Inflammatory macrophage treated with lipopolysaccharide for 1 hour (primary cell): ENCODE results near the gene IL20RB.
"Not testable (repeated sequence)": the region's sequence is repeated elsewhere in the genome, so short reads cannot be mapped to it uniquely, and the experiment has no call there.

ENCODE experiments used
- DNase-seq, 2 donors: peaks; one replicate each; pipeline ENCODE4 v3.0.0-alpha.2; 2020 to 2022

The IL20RB gene

DNA sequence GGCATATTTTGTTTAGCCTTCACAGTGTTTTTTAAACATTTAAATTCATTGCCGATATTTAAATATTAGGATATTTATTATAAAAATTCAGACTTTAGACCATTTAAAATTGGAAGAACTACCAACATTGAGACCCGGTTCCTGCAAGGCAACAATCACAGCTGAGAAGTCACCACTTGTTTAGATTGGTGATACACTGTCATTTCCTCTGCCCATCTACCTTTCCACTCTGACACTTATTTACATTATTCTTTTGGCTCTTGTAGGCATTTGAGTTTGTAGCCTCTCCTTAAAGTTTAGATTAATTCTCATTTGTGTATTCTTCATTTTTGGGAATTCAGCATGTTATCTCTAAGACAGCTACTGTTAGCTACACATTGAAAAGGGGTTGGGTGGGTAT lies 10.3 kb upstream of the IL20RB start:
- DNase-seq, result no peak

DNA sequence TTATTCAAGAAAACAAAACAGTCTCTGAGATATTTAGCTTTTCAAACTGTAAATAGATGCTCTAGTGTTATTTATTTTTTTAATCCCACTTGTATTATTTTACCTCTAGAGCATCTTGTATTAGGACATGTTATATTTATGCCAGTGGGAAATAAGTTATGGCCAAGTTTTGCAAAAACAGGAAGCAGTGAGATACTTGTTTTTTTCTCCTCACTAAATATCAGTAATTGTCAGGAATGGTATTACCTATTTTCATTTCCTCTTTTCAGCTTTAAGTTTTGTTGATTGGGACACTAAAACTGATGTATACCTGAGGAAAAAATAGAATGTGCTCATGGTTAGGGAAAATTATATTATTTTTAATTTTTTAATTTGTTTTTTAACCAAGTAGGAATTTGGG lies 8.6 kb upstream of the IL20RB start:
- DNase-seq, result no peak

- no peak for DNase-seq
These were observed 8.1 kb upstream of the IL20RB start for GRCh38 chr3:136949708-136950107.

GRCh38 chr3:136950623-136951022 lies 7.2 kb upstream of the IL20RB start:
- DNase-seq, result peak; percentile 54 to 56

- no peak for DNase-seq
These were observed 5.5 kb upstream of the IL20RB start for GRCh38 chr3:136952292-136952691.

DNA sequence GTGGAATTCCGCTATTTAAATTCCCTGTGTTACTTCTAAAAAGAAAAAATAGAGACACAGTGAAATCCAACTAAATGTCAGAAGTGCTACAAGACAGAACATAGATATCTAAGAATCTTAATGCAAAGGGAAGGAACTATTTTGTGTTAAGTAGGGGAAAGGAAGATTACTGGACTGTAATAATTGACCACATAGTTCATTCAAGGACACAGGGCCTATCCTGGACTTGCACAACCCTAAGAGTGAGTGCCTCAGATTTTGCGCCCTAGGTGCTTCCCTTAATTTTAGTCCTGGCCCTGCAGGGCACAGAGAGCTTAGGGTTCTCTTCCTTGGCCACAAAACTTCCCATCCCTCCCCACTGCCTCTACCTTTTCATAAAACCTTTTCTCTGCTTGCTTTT lies 3.5 kb upstream of the IL20RB start:
- peak in 1 of 2 donors; percentile 36 for DNase-seq

- no peak for DNase-seq
These were observed 2.6 kb upstream of the IL20RB start for GRCh38 chr3:136954980-136955780.

DNA sequence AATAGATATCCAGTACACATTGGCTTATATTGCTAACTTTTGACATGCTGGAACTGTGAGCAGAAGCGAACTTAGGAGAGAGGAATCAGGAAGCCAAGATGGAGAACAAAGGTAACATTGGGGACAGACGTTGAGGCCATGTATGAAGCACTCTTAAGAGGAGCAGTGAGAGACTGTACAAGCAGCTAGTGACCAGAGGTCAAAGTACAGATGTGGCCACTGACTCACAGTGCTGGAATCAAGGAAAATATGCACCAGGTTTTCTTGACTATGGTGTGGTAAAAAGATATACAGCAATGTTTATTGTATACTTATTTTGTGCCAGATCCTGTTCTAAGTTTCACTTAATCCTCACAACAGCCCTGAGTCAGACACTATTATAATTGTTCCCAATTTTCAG lies 2.0 kb upstream of the IL20RB start:
- DNase-seq, result no peak

- no peak for DNase-seq
These were observed 812 bp upstream of the IL20RB start for GRCh38 chr3:136956971-136957370.

DNA sequence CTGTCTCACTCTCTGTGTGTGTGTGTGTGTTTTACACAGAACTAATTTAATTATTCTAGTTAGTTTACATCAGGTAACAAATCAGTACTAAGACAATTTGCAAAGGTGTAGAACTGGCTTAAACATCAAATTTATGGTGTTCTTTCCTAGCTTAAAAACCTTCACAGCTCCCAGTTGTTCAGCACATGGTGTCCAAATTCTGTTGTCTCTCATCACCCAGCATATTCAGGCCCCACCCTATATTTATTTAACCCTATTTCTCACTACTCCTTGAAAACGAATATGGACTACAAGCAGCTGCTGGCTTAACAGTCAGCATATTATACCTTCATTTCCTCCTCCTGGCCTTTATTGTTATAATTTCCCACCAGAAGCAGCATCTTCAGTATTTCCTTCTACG lies 1.2 kb downstream of the IL20RB start:
- DNase-seq, result no peak

DNA sequence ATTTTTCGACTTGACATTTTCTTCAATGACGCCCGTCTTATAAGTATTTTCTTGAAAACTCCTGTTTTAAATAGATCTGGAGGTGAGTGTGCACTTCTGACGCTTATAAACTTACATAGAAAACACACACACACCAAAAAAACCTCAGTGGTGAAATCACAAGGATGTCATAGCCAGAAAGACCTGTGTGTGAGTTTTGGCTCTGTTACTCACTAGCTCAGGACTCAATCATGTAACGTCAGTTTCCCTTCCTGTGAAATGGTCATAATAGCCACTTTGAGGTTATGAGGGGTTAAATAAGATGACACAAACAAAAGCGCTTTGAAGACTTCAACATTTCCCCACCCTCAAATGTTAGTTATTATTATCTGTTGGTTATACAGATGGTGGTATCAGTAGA lies 1.8 kb downstream of the IL20RB start:
- no peak for DNase-seq

GRCh38 chr3:136960838-136961836 lies 3.4 kb downstream of the IL20RB start:
- DNase-seq, result peak in 1 of 2 donors; percentile 21

- DNase-seq, result no peak
These were observed 5.1 kb downstream of the IL20RB start for GRCh38 chr3:136962927-136963326.

- DNase-seq, result not testable (repeated sequence)
These were observed 11.8 kb downstream of the IL20RB start for GRCh38 chr3:136969539-136969938.

GRCh38 chr3:136973352-136973751 lies 15.6 kb downstream of the IL20RB start:
- no peak for DNase-seq

GRCh38 chr3:136974670-136975069 lies 16.9 kb downstream of the IL20RB start:
- DNase-seq, result no peak

GRCh38 chr3:136979204-136979603 lies 21.4 kb downstream of the IL20RB start:
- no peak for DNase-seq

DNA sequence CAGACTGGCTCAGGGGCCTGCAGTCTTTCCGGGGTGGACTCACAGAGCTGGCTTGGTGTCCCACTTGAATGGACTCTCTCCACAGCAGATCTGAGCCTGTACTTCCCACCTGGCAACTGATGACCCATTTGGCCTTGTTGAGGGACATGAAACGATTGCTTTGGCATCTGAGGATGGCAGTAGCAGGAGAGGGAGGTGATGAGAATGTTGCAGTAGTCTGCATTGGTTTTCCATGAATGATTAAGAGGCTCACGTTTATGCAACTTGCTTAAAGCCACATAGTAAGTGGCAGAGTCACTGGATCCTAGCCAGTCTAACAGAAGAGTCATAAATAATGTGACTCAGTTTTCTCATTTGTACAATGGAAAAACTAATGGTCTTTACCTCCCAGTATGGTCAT lies 21.9 kb downstream of the IL20RB start:
- no peak for DNase-seq

DNA sequence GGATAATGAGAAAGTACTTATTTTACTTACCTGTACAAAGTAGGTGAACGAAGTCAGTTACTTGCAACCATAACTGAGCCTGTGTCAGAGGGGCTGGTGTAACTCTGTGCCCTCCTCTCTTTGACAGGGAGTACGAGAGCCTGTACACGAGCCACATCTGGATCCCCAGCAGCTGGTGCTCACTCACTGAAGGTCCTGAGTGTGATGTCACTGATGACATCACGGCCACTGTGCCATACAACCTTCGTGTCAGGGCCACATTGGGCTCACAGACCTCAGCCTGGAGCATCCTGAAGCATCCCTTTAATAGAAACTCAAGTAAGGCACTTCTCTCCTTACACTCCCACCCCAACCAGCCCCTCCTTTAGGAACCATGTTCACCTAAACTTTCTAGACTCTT lies 24.2 kb downstream of the IL20RB start:
- no peak for DNase-seq

DNA sequence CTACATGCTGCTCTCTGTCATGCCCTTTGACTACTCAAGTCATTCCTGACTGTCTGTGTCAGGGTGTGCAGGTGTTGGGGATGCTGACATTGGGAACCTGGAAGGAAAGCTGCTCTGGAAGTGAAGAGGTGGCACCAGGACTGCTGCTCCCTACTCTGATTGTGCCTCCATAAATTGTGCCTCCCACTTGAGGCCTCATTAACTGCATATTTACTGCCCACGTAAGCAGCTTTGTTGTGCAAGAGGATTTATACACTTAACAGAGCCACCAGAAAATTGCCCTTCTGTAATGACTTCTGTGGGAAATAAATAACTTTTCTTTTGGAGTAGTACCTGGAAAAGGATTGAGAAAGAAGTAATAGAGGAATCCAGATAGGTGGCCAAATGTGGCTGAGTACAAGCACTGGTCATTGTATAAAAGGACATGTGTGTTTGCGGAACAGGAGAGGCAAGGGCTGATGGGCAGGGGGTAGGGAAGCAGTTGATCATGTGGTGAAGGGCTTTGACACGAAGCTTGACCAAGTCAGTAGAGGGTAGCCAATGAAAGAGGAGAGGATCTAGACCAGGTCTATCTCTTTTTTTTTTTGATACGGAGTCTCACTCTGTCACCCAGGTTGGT lies 24.8 kb downstream of the IL20RB start:
- no peak for DNase-seq

DNA sequence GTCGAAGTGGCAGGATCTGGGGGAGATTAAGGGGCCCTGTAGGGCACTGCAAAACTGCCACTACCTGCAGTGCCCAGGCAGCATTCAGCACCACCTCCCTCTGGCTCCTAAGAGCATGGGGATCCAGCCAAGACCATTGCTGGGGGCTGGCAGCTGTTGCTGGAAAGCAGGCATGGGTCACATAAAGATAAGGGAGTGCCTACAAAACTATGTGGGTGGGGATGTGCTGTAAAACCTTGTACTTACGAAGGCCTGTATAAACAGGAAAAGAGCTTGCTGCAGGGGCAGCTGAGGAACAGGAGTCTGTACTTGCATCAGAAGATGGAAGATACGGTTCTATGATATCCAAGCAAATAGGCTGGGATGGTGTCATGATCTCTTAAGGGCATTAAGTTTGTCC lies 27.1 kb downstream of the IL20RB start:
- no peak for DNase-seq

GRCh38 chr3:136987398-136987980 lies 29.7 kb downstream of the IL20RB start:
- DNase-seq, result not testable (repeated sequence)

DNA sequence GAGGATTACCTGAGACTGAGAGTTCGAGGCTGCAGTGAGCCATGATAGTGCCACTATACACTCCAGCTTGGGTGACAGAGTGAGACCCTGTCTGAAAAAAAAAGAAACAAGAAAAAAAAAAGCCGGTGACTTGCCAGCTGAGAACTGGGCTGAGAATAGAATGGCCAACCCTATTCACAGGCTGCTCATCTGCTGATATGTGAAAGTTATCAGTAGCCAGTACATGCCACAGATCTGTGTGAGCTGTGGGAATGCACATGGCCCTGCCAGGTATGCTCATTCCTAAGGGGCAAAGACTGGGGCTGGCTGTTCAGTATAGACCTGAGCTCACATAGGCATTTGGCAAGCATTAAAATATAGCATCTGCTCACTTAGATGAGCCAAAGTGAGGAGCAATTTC lies 30.9 kb downstream of the IL20RB start:
- no peak for DNase-seq
